ENCODE results near the gene NOS3.
A peak's percentile ranks its signal among the peaks of the same experiment; 100 is the strongest.

The NOS3 gene

DNA sequence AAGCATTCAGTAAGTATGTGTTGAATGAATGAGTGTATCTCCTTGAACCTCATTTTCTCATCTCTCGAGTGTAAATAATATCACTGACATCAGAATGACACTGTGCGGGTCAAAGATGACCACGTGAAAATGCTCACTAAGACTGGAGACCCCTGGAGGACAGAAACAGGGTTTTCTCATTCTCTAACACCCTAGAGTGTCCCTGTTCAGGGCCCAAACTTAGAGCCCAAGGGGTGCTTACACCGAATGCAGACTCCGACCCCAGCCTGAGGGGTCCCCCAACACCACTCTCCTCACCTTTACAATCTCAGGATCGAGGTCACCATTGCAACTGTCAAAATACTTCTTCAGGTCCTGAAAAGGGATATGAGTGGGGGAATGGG is 65.5 kb downstream of the NOS3 start:
- no peaks in the 10 kb centered on the region for H3K9me3 Mint-ChIP-seq
- H3K4me3 Mint-ChIP-seq: peak overlapping the region; percentile 42
- no peak overlapping the region for H3K27ac Mint-ChIP-seq
- no peaks in the 10 kb centered on the region for H3K27me3 Mint-ChIP-seq
- H3K4me1 Mint-ChIP-seq: peaks cover 32% of the 10 kb centered on the region
- H3K36me3 Mint-ChIP-seq: no peaks in the 10 kb centered on the region

DNA sequence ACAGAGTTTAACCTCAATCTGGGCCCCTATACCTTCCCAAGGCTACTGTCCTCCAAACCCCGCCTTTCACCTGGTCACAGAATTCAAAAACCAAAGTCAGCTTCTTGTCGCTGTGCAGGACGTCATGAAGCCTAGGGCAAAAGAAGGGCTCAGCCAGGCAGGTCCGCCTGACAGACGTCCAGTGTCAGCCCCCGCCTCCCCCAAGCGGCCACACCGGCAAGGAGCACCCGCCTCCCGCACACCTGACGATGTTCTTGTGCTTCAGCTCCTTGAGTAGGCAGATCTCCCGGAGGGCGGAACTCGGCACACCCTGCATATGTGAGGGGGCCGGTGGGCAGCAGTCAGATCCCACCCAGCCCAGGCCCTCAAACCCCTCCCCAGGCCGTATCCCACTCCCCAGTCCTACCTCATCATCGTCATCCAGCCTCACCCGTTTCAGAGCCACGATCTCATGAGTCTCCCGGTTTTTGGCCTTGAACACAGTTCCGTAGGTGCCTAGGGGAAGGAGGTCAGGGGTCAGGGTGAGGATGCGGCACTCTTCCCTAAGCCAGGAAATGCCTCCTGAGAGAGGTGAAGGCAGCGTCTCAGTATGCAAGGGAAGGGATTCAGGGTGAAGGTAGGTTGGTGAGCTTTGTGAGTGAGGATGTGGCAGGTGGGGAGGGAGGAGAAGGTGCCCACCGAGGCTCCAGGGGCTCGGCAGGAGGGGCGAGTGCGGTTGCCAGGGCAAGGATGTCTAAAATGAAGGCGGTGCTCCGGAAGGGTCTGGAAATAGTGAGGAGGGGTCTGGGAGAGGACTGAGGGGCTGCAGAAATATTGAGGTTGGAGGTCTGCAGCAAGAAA is 66.1 kb downstream of the NOS3 start:
- H3K4me1 Mint-ChIP-seq: peaks cover 38% of the 10 kb centered on the region
- no peaks in the 10 kb centered on the region for H3K36me3 Mint-ChIP-seq
- no peak overlapping the region for H3K27ac Mint-ChIP-seq
- H3K9me3 Mint-ChIP-seq: no peaks in the 10 kb centered on the region
- peak overlapping the region; percentile 95 for H3K4me3 Mint-ChIP-seq
- no peaks in the 10 kb centered on the region for H3K27me3 Mint-ChIP-seq

- Mint-ChIP-seq H3K36me3 (no peaks in the 10 kb centered on the region), H3K27me3 (no peaks in the 10 kb centered on the region), H3K4me3 (peak within 1 kb of the TSS; percentile 95), H3K27ac (peak within 1 kb of the TSS; percentile 90), H3K9me3 (no peaks in the 10 kb centered on the region), H3K4me1 (peaks cover 35% of the 10 kb centered on the region)
Observed at GRCh38 chr7:151057506-151057988, 66.7 kb downstream of the NOS3 start, which contains the start of gene CDK5. Gene CDK5 (minus strand): TSS chr7:151057897. CDS start chr7:151057848, 49 bp downstream.

GRCh38 chr7:151057989-151058780 is 67.4 kb downstream of the NOS3 start:
- Mint-ChIP-seq H3K4me3 (peak overlapping the region; percentile 95), H3K9me3 (no peaks in the 10 kb centered on the region), H3K4me1 (peaks cover 29% of the 10 kb centered on the region), H3K27ac (peak overlapping the region; percentile 90), H3K27me3 (no peaks in the 10 kb centered on the region), H3K36me3 (no peaks in the 10 kb centered on the region)

- no peaks in the 10 kb centered on the region for H3K27me3 Mint-ChIP-seq
- H3K27ac Mint-ChIP-seq: peak overlapping the region; percentile 90
- H3K4me3 Mint-ChIP-seq: peak overlapping the region; percentile 95
- no peaks in the 10 kb centered on the region for H3K9me3 Mint-ChIP-seq
- no peaks in the 10 kb centered on the region for H3K36me3 Mint-ChIP-seq
- peaks cover 26% of the 10 kb centered on the region for H3K4me1 Mint-ChIP-seq
Observed at GRCh38 chr7:151058781-151059366, 68.1 kb downstream of the NOS3 start.

DNA sequence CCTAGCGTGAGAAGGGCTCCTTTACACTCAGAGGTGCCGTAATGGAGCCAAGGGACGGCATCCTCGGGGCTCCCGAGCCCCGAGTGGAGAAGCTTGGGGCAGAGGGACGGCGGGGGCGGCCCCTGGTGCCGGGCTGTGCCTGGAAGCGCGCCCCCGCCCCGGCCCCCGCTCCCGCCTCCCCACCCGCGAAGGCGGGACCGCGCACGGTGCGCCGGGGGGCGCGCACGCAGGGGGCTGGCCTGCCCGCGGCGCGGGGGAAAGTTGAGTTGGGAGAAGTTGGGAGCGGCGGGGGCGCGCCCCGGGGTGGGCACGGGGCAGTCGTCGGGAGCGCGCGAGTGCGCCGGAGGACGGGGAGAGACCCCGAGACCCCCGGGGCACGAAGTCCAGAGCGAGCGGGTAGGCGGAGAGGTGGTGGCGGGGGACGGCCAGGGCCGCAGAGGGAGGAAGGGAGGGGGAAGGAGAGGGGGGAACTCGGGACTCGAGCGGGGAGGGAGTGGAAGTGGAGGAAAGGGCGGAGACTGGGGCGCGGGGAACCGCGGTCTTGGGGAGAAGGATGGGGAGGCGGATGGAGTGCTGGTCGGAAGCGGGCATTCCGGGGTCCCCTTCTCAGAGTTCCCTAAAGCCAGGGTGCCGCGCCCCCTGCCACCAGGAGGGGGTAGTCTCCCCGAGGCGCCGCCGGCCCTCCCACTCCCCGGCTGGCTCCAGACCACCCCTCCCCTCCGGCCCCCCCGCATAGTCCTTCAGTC is 68.7 kb downstream of the NOS3 start, which contains the start of gene SLC4A2:
Gene SLC4A2 (plus strand): TSS at position 223 of the 746 bp plus-strand sequence. CDS start 2,399 bp downstream, outside the sequence.
- H3K27ac Mint-ChIP-seq: peak within 1 kb of the TSS; percentile 90
- peak within 1 kb of the TSS; percentile 95 for H3K4me3 Mint-ChIP-seq
- no peaks in the 10 kb centered on the region for H3K9me3 Mint-ChIP-seq

DNA sequence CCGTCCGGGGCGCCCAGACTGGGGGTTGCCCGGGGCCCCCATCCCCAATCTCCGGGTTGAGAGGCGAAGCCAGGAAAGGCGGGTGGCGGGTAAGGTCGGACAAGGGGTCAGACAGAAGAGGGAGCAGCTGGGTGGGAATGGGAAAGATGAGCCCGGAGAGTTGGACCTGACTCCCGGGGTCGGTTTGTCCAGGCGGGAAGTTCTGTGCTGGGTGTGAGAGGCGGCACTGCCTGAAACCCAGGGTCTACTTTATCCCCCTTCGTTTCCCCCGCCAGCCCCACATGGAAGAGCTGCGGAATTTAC is 69.2 kb downstream of the NOS3 start:
- H3K9me3 Mint-ChIP-seq: no peaks in the 10 kb centered on the region
- H3K4me1 Mint-ChIP-seq: peaks cover 26% of the 10 kb centered on the region
- no peak overlapping the region for H3K27ac Mint-ChIP-seq
- H3K4me3 Mint-ChIP-seq: peak overlapping the region; percentile 87
- no peaks in the 10 kb centered on the region for H3K36me3 Mint-ChIP-seq
- no peaks in the 10 kb centered on the region for H3K27me3 Mint-ChIP-seq

More for the DNA sequence above, 68.7 kb downstream of the NOS3 start, which contains the start of gene SLC4A2:
- peaks cover 26% of the 10 kb centered on the region for H3K4me1 Mint-ChIP-seq
- H3K27me3 Mint-ChIP-seq: no peaks in the 10 kb centered on the region
- no peaks in the 10 kb centered on the region for H3K36me3 Mint-ChIP-seq

GRCh38 chr7:151060416-151061212 is 69.8 kb downstream of the NOS3 start:
- H3K9me3 Mint-ChIP-seq: no peaks in the 10 kb centered on the region
- no peaks in the 10 kb centered on the region for H3K27me3 Mint-ChIP-seq
- H3K36me3 Mint-ChIP-seq: no peaks in the 10 kb centered on the region
- H3K4me1 Mint-ChIP-seq: peaks cover 26% of the 10 kb centered on the region
- H3K4me3 Mint-ChIP-seq: peak overlapping the region; percentile 87
- no peak overlapping the region for H3K27ac Mint-ChIP-seq

DNA sequence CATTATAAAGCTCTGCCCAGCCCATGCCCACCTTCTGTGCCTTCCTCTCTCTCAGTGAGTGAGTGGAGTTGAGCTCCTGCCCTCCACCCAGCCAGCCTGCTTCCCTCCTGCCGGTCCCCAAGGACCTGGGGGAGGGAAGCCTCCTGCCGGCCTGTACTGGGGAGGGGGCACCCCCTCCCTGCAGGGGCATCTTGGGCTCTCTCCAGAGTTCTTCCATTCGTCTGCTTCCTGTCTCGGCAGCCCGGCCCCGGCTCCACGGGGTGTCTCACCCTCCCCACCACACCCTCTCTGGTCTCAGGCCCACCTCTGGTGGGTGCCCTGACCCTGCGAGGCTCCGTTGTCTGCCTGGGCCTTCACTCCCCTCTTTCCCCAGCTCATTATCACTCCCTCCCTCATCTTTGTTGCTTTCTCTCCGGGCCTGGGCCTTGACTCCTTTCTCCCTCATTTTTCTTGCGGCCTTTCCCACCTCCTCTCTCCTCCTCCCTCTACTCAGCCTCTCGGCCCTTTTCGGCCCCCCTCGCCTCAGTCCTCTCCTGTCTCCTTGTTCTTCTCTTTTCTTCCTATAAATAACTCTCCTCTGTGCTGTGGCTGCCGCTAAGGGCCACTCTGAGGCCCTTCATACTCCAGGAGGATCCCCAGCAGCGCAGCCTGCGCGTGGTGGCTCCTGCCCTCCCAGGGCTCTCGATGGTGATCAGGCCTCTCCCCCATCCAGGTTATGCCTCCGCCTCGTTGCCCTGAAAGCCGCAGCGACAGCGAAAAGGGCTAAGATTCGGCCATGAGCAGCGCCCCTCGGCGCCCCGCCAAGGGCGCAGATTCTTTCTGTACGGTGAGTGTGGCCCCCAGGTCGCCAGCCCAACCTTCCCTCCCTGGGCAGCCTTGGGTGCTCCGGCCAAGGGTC is 70.6 kb downstream of the NOS3 start:
- Mint-ChIP-seq H3K27me3 (no peaks in the 10 kb centered on the region), H3K9me3 (no peaks in the 10 kb centered on the region), H3K27ac (peak overlapping the region; percentile 66), H3K4me1 (peaks cover 26% of the 10 kb centered on the region), H3K36me3 (no peaks in the 10 kb centered on the region), H3K4me3 (peak overlapping the region; percentile 87)

DNA sequence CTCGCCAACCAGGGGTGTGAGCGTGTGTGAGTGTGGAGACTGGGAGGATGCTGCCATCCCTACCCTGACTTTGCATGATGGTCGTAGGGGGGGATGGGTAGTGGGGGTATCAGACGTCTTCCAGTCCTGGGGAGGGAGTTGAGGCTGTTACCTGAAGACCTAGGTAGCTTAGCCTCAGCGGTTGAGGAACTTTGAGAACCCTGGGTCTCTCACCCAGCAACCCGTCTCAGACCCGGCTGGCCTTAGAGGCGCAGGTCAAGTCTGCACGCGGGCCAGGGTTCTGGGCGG is 71.2 kb downstream of the NOS3 start:
- Mint-ChIP-seq H3K4me1 (peaks cover 25% of the 10 kb centered on the region), H3K36me3 (no peaks in the 10 kb centered on the region), H3K27ac (no peak overlapping the region), H3K9me3 (no peaks in the 10 kb centered on the region), H3K4me3 (no peak overlapping the region), H3K27me3 (no peaks in the 10 kb centered on the region)

DNA sequence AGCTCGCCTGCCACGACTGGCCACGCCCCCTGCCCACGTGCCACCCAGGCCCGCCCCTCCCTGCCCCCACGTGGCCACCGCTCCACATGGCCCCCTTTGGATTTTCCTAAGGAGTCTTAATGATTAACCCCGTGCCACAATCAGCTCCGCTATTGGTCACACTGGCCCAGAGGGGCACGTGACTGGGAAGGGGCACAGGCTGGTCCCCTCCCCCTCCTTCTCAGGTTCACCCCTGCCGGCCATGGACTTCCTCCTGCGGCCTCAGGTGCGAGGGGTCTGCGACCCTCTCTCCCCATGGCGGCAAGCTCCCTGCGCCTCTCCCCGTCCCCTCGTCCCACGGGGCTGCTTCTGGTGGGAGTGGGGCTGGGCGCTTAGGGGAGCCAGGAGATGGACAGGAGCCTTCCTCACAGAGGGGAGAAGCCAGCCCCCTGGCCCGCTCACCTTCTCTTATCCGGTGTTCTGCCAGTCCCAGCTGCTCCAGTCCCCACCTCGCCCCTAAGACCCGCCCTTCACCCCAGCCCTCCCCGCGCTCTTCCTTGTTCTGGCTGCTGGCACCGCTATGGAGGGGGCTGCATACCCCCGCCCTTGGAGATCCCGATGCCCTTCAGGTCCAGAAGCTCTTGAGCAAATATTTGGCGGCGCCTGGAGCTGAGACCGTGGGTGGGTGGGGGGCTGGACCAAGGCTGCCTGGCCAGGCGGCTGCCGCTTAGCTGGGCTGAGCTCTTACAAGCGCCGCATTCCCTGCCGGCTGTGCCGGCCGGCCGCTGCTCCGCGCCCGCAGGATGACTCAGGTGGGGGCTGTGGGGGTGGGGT is 71.8 kb downstream of the NOS3 start:
- no peaks in the 10 kb centered on the region for H3K36me3 Mint-ChIP-seq
- H3K4me1 Mint-ChIP-seq: peaks cover 19% of the 10 kb centered on the region
- H3K27ac Mint-ChIP-seq: no peak overlapping the region
- H3K9me3 Mint-ChIP-seq: no peaks in the 10 kb centered on the region
- H3K4me3 Mint-ChIP-seq: no peak overlapping the region
- H3K27me3 Mint-ChIP-seq: no peaks in the 10 kb centered on the region

- no peaks in the 10 kb centered on the region for H3K27me3 Mint-ChIP-seq
- H3K4me1 Mint-ChIP-seq: peaks cover 18% of the 10 kb centered on the region
- H3K36me3 Mint-ChIP-seq: peaks cover 2% of the 10 kb centered on the region
- H3K4me3 Mint-ChIP-seq: no peak overlapping the region
- no peak overlapping the region for H3K27ac Mint-ChIP-seq
- no peaks in the 10 kb centered on the region for H3K9me3 Mint-ChIP-seq
Observed at GRCh38 chr7:151063212-151063561, 72.4 kb downstream of the NOS3 start.

All from activated naive CD4-positive, alpha-beta T cell treated with anti-CD3 and anti-CD28 coated beads, Interleukin-2, amount 50 U/mL, for 24 hours (primary cell).